HepG2 (cell line): ENCODE results near the gene URAD. TPM values are rescaled to one million over a fixed set of nuclear protein-coding genes. Genes with fewer than 3 reads are reported as not detected.

ENCODE experiments used
- ARNT2 ChIP-seq: sonication (generic); formaldehyde crosslinking; IDR thresholded peaks from 2 replicates; pipeline ENCODE4 v1.8.0; 2022; ENCODE audit warnings: mild to moderate bottlenecking, low read depth, missing genetic modification reagents, moderate library complexity
- ATM ChIP-seq: fragments of 450-650 bp; IDR thresholded peaks from 2 replicates; pipeline ENCODE4 v1.7.1; 2017; ENCODE audit warnings: mild to moderate bottlenecking, borderline replicate concordance
- E2F2 ChIP-seq: sonication (generic); formaldehyde crosslinking; IDR thresholded peaks from 2 replicates; pipeline ENCODE4 v1.4.0; 2020; ENCODE audit warnings: missing genetic modification reagents, borderline replicate concordance
- FOXK1 ChIP-seq: sonication (generic); formaldehyde crosslinking; IDR thresholded peaks from 2 replicates; pipeline ENCODE4 v1.4.0; 2020; ENCODE audit warnings: low read depth, missing genetic modification reagents, borderline replicate concordance
- FOXO1 ChIP-seq: sonication (generic); formaldehyde crosslinking; IDR thresholded peaks from 2 replicates; pipeline ENCODE4 v1.4.0; 2020; ENCODE audit warnings: missing genetic modification reagents
- GTF3A ChIP-seq: sonication (generic); formaldehyde crosslinking; conservative IDR thresholded peaks from 2 replicates; pipeline ENCODE4 v1.4.0; 2020; ENCODE audit warnings: mild to moderate bottlenecking, missing genetic modification reagents
- HCFC1 ChIP-seq: fragments of 150-350 bp; IDR thresholded peaks from 2 replicates; pipeline ENCODE4 v1.6.1; 2014; ENCODE audit warnings: low read depth, low read length
- MIXL1 ChIP-seq: IDR thresholded peaks from 2 replicates; pipeline ENCODE4 v1.6.1; 2016
- NFE2L1 ChIP-seq: sonication (generic); formaldehyde crosslinking; IDR thresholded peaks from 2 replicates; pipeline ENCODE4 v1.4.0; 2020; ENCODE audit warnings: missing genetic modification reagents, mild to moderate bottlenecking, borderline replicate concordance
- NR2C2 ChIP-seq: sonication (generic); formaldehyde crosslinking; IDR thresholded peaks from 2 replicates; pipeline ENCODE4 v1.4.0; 2020; ENCODE audit warnings: missing genetic modification reagents, mild to moderate bottlenecking, moderate library complexity, borderline replicate concordance
- RFX3 ChIP-seq: IDR thresholded peaks from 2 replicates; pipeline ENCODE4 v1.6.1; 2016; ENCODE audit warnings: missing biosample characterization, missing genetic modification reagents
- RNF2 ChIP-seq: fragments of 450-650 bp; conservative IDR thresholded peaks from 2 replicates; pipeline ENCODE4 v1.6.1; 2016; ENCODE audit warnings: low read depth
- SATB2 ChIP-seq: sonication (generic); formaldehyde crosslinking; IDR thresholded peaks from 2 replicates; pipeline ENCODE4 v1.5.0; 2020; ENCODE audit warnings: missing genetic modification reagents
- XBP1 ChIP-seq: sonication (generic); formaldehyde crosslinking; IDR thresholded peaks from 2 replicates; pipeline ENCODE4 v1.5.0; 2020; ENCODE audit warnings: missing genetic modification reagents
- ZBTB14 ChIP-seq: sonication (generic); formaldehyde crosslinking; IDR thresholded peaks from 2 replicates; pipeline ENCODE4 v1.4.0; 2020; ENCODE audit warnings: missing genetic modification reagents
- ZFP82 ChIP-seq: sonication (generic); formaldehyde crosslinking; IDR thresholded peaks from 2 replicates; pipeline ENCODE4 v1.5.1; 2020; ENCODE audit warnings: mild to moderate bottlenecking, missing genetic modification reagents, borderline replicate concordance
- ZNF235 ChIP-seq: sonication (generic); formaldehyde crosslinking; IDR thresholded peaks from 2 replicates; pipeline ENCODE4 v1.8.1; 2023; ENCODE audit warnings: mild to moderate bottlenecking, missing genetic modification reagents, borderline replicate concordance
- ZNF430 ChIP-seq: sonication (generic); formaldehyde crosslinking; IDR thresholded peaks from 2 replicates; pipeline ENCODE4 v1.9.0; 2021; ENCODE audit warnings: mild to moderate bottlenecking, missing genetic modification reagents
- ZNF704 ChIP-seq: sonication (generic); formaldehyde crosslinking; IDR thresholded peaks from 2 replicates; pipeline ENCODE4 v1.8.1; 2023; ENCODE audit warnings: mild to moderate bottlenecking, inconsistent platforms, moderate library complexity, missing genetic modification reagents, borderline replicate concordance
- ZNF850 ChIP-seq: sonication (generic); formaldehyde crosslinking; conservative IDR thresholded peaks from 2 replicates; pipeline ENCODE4 v1.9.0; 2021; ENCODE audit warnings: mild to moderate bottlenecking, missing genetic modification reagents
- polyA plus RNA-seq, 8 experiments: library from polyadenylated mRNA; depleted of rRNA in 3 of 8; stranded (reverse) in 7 of 8; unstranded in 1 of 8; fragments of >200 nt; fragmentation: Illumina TruSeq in 4 of 8; extraction: Trizol in 4 of 8; gene quantifications; 2 replicates each; pipeline versions ENCODE4 v1.2.1 to v1.2.3, GENCODE V29; 2011 to 2016; ENCODE audit warnings: low read depth in 4 of 8, missing spikeins in 1 of 8, mixed read lengths in 1 of 8; ENCODE audit not compliant: insufficient read depth in 1 of 8
- total RNA-seq, 5 experiments: library from RNA; depleted of rRNA; stranded (reverse); fragments of >200 nt; fragmentation: Illumina TruSeq; extraction: Trizol; gene quantifications; 2 replicates each; pipeline ENCODE4 v1.2.3, GENCODE V29; 2016; ENCODE audit warnings: low read depth in 1 of 5
- TF ChIP-seq, protein P1 (sequence below): sonication (generic); formaldehyde crosslinking; IDR thresholded peaks from 2 replicates; pipeline ENCODE4 v1.5.0; 2020; ENCODE audit warnings: mild to moderate bottlenecking, missing genetic modification reagents
- TF ChIP-seq, protein P2 (sequence below): sonication (generic); formaldehyde crosslinking; IDR thresholded peaks from 2 replicates; pipeline ENCODE4; 2020; ENCODE audit warnings: missing genetic modification reagents, mild to moderate bottlenecking, borderline replicate concordance

URAD gene
- total and polyA plus RNA-seq, 2 of the 13 experiments (the other 11 are each of a cell fraction or from before 2014, with no cell fraction given), result not detected

DNA sequence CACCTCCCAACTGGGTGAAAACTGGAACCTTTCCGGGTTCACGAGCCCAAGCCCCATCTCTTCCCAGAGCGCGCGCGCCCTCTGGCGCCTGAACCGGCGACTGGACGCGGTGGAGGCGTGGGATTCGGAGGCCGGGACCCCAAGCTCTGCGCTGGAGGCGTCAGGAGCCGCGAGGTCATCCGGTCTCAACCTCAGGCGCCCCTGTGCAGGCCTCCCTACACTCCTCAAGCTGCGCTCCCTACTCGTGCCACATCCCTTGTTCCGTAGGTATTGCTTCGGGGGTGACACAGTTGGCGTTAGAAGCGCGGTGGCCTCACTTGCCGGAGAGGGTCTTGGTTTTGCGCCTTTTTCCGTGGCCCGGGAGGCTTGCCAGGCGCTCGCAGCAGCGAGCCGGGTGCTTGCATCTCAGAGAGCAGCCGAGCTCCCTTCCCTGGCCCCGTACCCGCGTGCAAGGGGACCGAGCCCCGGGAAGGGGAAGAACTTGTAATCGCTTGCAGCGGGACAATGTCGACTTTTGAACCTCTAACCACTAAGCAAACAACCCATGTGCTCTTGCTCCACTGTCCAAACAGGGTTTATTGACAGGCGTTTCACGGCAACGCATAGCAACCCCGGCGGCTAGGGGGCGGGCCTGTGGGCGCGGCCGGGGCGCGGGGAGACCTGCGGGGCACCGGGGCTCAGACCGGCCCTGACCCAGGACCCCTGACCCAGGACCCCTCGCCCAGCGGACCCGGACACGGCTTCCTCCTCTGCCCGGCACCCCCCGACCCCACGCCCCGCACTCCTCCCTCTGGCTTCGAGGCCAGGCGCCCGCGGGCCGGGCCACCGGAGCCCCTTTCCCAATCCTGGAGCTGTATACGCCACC, 27.9 kb downstream of the URAD start (continued):
- TF ChIP-seq ZNF850 (CRISPR knock-in tag) (no peak), RFX3 (peak; percentile 79), ZFP82 (CRISPR knock-in tag) (no peak), RNF2 (peak; percentile 98), MIXL1 (peak; percentile 75), E2F2 (CRISPR knock-in tag) (no peak), NFE2L1 (no peak), ATM (no peak), GTF3A (0 out of 2 replicates have a peak, but pooled peaks have one; percentile 71), ZNF704 (CRISPR knock-in tag) (no peak), SATB2 (CRISPR knock-in tag) (no peak), HCFC1 (no peak), NR2C2 (CRISPR knock-in tag) (peak; percentile 68), ZNF430 (peak; percentile 82; the same call in 1 of the 2 replicates), ZNF235 (CRISPR knock-in tag) (peak; percentile 45; the same call in 1 of the 2 replicates), FOXK1 (CRISPR knock-in tag) (0 out of 2 replicates have a peak, but pooled peaks have one; percentile 37), XBP1 (no peak), ZBTB14 (no peak), ARNT2 (CRISPR knock-in tag) (peak; percentile 76), FOXO1 (CRISPR knock-in tag) (peak; percentile 83)
- TF ChIP-seq, protein P1, sequence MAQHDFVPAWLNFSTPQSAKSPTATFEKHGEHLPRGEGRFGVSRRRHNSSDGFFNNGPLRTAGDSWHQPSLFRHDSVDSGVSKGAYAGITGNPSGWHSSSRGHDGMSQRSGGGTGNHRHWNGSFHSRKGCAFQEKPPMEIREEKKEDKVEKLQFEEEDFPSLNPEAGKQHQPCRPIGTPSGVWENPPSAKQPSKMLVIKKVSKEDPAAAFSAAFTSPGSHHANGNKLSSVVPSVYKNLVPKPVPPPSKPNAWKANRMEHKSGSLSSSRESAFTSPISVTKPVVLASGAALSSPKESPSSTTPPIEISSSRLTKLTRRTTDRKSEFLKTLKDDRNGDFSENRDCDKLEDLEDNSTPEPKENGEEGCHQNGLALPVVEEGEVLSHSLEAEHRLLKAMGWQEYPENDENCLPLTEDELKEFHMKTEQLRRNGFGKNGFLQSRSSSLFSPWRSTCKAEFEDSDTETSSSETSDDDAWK, result no peak
- TF ChIP-seq, protein P2, sequence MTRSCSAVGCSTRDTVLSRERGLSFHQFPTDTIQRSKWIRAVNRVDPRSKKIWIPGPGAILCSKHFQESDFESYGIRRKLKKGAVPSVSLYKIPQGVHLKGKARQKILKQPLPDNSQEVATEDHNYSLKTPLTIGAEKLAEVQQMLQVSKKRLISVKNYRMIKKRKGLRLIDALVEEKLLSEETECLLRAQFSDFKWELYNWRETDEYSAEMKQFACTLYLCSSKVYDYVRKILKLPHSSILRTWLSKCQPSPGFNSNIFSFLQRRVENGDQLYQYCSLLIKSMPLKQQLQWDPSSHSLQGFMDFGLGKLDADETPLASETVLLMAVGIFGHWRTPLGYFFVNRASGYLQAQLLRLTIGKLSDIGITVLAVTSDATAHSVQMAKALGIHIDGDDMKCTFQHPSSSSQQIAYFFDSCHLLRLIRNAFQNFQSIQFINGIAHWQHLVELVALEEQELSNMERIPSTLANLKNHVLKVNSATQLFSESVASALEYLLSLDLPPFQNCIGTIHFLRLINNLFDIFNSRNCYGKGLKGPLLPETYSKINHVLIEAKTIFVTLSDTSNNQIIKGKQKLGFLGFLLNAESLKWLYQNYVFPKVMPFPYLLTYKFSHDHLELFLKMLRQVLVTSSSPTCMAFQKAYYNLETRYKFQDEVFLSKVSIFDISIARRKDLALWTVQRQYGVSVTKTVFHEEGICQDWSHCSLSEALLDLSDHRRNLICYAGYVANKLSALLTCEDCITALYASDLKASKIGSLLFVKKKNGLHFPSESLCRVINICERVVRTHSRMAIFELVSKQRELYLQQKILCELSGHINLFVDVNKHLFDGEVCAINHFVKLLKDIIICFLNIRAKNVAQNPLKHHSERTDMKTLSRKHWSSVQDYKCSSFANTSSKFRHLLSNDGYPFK (CRISPR knock-in tag), result 0 out of 2 replicates have a peak, but pooled peaks have one; percentile 60
